Spleen (tissue), 11 donors: Measurements from ENCODE around the gene GRAMD1A. TPM values are rescaled to one million over a fixed set of nuclear protein-coding genes. Genes with fewer than 3 reads are reported as not detected.

ENCODE experiments used
- DNase-seq: peaks from one replicate; pipeline ENCODE4 v3.0.0-alpha.2; 2020
- H3K27ac ChIP-seq, 8 donors: fragments of 200-600 bp; sonication (generic) in 7 of 8; 1 replicate in 4 of 8; 2 replicates in 4 of 8; pipeline versions ENCODE4 v1.5.0 to v1.8.0; 2016 to 2021; ENCODE audit warnings: inconsistent platforms in 4 of 8, mild to moderate bottlenecking in 4 of 8, moderate library complexity in 1 of 8
- H3K27me3 ChIP-seq, 7 donors: fragments of 200-600 bp; sonication (generic) in 6 of 7; replicated peaks in 1 of 7; 1 replicate in 4 of 7; 2 replicates in 3 of 7; pipeline versions ENCODE4 v1.5.0 to v1.8.0; 2016 to 2021; ENCODE audit warnings: inconsistent platforms in 3 of 7, mild to moderate bottlenecking in 1 of 7
- H3K36me3 ChIP-seq, 6 donors: fragments of 200-600 bp; sonication (generic) in 5 of 6; 1 replicate in 4 of 6; 2 replicates in 2 of 6; pipeline versions ENCODE4 v1.5.0 to v1.8.0; 2016 to 2021; ENCODE audit warnings: inconsistent platforms in 2 of 6
- H3K4me1 ChIP-seq, 6 donors: fragments of 200-600 bp; sonication (generic) in 5 of 6; 1 replicate in 3 of 6; 2 replicates in 3 of 6; pipeline versions ENCODE4 v1.5.0 to v1.8.0; 2016 to 2021; ENCODE audit warnings: inconsistent platforms in 3 of 6
- H3K4me3 ChIP-seq, 8 donors: fragments of 200-600 bp; sonication (generic) in 7 of 8; 1 replicate in 4 of 8; 2 replicates in 4 of 8; pipeline versions ENCODE4 v1.5.0 to v1.8.0; 2016 to 2021; ENCODE audit warnings: inconsistent platforms in 4 of 8, mild to moderate bottlenecking in 4 of 8, moderate library complexity in 2 of 8
- H3K9me3 ChIP-seq, 8 donors: fragments of 200-600 bp; sonication (generic) in 7 of 8; 1 replicate in 4 of 8; 2 replicates in 4 of 8; pipeline versions ENCODE4 v1.5.0 to v1.8.0; 2016 to 2021; ENCODE audit warnings: inconsistent platforms in 4 of 8
- POLR2A ChIP-seq, 3 donors: fragments of 450-650 bp; IDR thresholded peaks; one replicate each; pipeline ENCODE4 v1.5.1; 2017; ENCODE audit warnings: antibody characterized with exemption in 3 of 3, mild to moderate bottlenecking in 1 of 3
- POLR2AphosphoS5 ChIP-seq, 3 donors: sonication (generic); formaldehyde crosslinking; IDR thresholded peaks; one replicate each; pipeline ENCODE4 v1.5.1; 2017; ENCODE audit warnings: antibody characterized with exemption in 3 of 3
- WGBS, 5 donors: extraction: QIAGEN DNeasy Blood & Tissue Kit in 3 of 5; methylation state at CpG; one replicate each; pipeline versions ENCODE4 v1.1.5 to v1.1.7; 2013 to 2018; 5-methylcytosine and 5-hydroxymethylcytosine counted together
- intact Hi-C: fragments of 100-400 bp; cut with DNase I; formaldehyde crosslinking; loops from one replicate; pipeline ENCODE4 v1.15.0; 2023; ENCODE audit warnings: low total_unique reads
- polyA plus RNA-seq, 3 donors: library from polyadenylated mRNA; stranded (reverse); fragments of 200-250 nt; gene quantifications; one replicate each; pipeline ENCODE4 v1.2.1, GENCODE V29; 2013
- total RNA-seq, 7 donors: library from RNA; depleted of rRNA in 3 of 7; stranded (reverse); fragments of >200 nt in 3 of 7; fragmentation: NEBNext Ultra II Directional in 4 of 7; extraction: Animal tissue kit (Norgen Biotek cat#: 25700) in 4 of 7; gene quantifications; one replicate each; pipeline versions ENCODE4 v1.1.0 to v1.2.1, GENCODE V29; 2016 to 2021
- TF ChIP-seq, protein P1 (sequence below), 11 experiments: fragments of 200-600 bp in 7 of 11; fragments of 450-650 bp in 4 of 11; sonication (generic) in 4 of 11; IDR thresholded peaks in 8 of 11; conservative IDR thresholded peaks in 3 of 11; 1 replicate in 7 of 11; 2 replicates in 4 of 11; pipeline versions ENCODE4 v1.4.0 to v1.8.0; 2016 to 2021; ENCODE audit warnings: antibody characterized with exemption in 11 of 11, inconsistent platforms in 4 of 11, mild to moderate bottlenecking in 1 of 11
- donor health status: healthy with polysubstance abuse.
- donor health status: DM: no; HTN: no; CAD: no; lungs with moderate emphysema.
- donor health status: DM: no; HTN: no; CAD: no.
- donor health status: Bipolar disorder and iron deficiency.
- donor health status: healthy.
- donor health status: DM: no; HTN: no; CAD: no.
- donor health status: DM: yes; HTN: yes; CAD: no.

Gene GRAMD1A
- total and polyA plus RNA-seq, 10 donors: 30.0 to 177 (median 101) TPM

DNA sequence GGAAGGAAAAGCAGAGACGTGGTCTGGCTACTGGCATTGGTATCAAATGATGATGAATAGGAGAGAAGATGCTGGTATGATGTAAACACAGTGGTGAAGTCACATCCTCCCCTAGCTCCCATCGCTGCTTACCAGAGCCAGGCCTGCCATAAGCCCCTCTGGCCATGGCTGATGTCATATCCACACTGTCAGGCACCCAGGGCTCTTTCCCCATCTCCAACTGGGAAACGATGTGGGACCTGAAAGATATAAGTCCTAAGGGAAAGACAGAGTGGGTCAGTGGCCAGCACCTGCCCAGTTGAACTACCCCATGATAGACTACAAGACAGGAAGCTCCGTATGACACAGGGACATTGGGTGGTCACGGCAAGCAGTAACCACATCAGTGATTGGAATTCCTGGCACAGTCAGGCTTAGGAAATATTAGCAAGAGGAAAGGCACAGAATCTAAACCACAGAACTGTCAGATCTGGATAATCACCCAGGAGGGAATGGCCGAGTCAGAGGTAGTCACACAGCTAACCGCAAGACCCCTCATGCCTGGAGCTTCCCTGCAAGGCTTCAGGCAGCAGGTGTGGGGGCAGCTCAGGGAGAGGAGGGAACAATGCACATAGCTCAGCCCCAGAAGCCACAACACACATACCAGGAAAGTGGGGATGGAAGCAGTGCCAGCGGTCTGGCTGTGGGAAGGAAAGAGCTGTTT lies 39.9 kb upstream of the GRAMD1A start:
- H3K36me3 ChIP-seq: peaks cover 26 to 69% (median 50%) of the 10 kb centered on the region in 6 donors
- DNase-seq: peak; percentile 53
- 93 to 97% (median 94%) methylated on average over 8 of the region's 8 CpGs for WGBS, 5 donors
- H3K27ac ChIP-seq: no peak overlapping the region
- H3K4me1 ChIP-seq: peaks cover 8 to 34% (median 23%) of the 10 kb centered on the region in 6 donors
- intact Hi-C loops: no loop called here
- no peak for TF ChIP-seq POLR2AphosphoS5 (IDR thresholded peaks at IDR 0.05)
- TF ChIP-seq POLR2A (IDR thresholded peaks at IDR 0.05): no peak
- TF ChIP-seq, protein P1, sequence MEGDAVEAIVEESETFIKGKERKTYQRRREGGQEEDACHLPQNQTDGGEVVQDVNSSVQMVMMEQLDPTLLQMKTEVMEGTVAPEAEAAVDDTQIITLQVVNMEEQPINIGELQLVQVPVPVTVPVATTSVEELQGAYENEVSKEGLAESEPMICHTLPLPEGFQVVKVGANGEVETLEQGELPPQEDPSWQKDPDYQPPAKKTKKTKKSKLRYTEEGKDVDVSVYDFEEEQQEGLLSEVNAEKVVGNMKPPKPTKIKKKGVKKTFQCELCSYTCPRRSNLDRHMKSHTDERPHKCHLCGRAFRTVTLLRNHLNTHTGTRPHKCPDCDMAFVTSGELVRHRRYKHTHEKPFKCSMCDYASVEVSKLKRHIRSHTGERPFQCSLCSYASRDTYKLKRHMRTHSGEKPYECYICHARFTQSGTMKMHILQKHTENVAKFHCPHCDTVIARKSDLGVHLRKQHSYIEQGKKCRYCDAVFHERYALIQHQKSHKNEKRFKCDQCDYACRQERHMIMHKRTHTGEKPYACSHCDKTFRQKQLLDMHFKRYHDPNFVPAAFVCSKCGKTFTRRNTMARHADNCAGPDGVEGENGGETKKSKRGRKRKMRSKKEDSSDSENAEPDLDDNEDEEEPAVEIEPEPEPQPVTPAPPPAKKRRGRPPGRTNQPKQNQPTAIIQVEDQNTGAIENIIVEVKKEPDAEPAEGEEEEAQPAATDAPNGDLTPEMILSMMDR (IDR thresholded peaks at IDR 0.05 in 8 of 11, conservative IDR thresholded peaks at IDR 0.05 in 3 of 11): no peak
- H3K4me3 ChIP-seq: peak overlapping the region in 1 of 8 donors; percentile 38
- peaks cover 36 to 73% (median 71%) of the 10 kb centered on the region in 8 donors for H3K9me3 ChIP-seq
- no peaks in the 10 kb centered on the region for H3K27me3 ChIP-seq

DNA sequence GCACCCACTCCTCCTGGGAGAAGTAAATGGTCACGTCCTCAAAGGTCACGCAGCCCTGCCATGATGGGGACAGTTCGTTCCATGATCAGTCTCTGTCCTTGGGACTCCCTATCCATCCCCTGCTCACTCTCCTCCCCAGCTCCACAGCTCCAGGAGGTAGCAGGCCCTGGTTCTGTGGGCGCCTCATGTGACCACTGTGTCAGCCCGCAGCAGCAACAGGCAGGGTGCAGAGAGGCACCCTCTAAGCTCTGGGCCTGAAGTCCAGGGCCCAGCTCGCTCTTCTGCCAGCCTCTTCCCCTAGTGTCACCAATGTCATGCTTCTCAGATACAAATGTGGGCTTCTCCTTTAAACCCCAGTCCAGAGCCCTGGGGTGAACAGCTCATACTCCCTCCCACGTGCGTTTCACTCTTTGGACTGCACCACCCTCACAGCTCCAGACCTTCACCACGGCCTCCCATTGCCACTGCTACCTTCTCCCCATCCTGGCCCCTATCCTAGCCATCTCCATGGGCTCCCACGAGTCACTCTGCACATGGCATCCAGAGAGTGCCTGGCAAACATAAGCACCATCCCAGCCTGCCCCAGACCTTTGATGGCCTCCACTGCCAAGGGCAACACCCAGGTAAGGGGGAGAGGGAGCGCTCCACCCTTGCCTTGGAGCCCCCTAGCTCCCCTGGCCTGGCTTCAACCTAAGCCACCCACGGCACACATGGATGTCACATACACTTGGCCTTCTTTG lies 39.0 kb upstream of the GRAMD1A start:
- peak; percentile 52 for DNase-seq
- H3K9me3 ChIP-seq: peaks cover 32 to 70% (median 63%) of the 10 kb centered on the region in 8 donors
- H3K4me3 ChIP-seq: peak overlapping the region in 1 of 8 donors; percentile 99
- peaks cover 26 to 60% (median 48%) of the 10 kb centered on the region in 6 donors for H3K36me3 ChIP-seq
- TF ChIP-seq POLR2AphosphoS5 (IDR thresholded peaks at IDR 0.05) (no peak), POLR2A (IDR thresholded peaks at IDR 0.05) (no peak)
- TF ChIP-seq, protein P1 (IDR thresholded peaks at IDR 0.05 in 8 of 11, conservative IDR thresholded peaks at IDR 0.05 in 3 of 11): no peak
- peaks cover 8 to 34% (median 23%) of the 10 kb centered on the region in 6 donors for H3K4me1 ChIP-seq
- no peaks in the 10 kb centered on the region for H3K27me3 ChIP-seq
- H3K27ac ChIP-seq: peak overlapping the region in 1 of 8 donors; percentile 85
- intact Hi-C loops: no loop called here
- WGBS, 5 donors: 90 to 99% (median 96%) methylated on average over 11 to 12 of the region's 12 CpGs

DNA sequence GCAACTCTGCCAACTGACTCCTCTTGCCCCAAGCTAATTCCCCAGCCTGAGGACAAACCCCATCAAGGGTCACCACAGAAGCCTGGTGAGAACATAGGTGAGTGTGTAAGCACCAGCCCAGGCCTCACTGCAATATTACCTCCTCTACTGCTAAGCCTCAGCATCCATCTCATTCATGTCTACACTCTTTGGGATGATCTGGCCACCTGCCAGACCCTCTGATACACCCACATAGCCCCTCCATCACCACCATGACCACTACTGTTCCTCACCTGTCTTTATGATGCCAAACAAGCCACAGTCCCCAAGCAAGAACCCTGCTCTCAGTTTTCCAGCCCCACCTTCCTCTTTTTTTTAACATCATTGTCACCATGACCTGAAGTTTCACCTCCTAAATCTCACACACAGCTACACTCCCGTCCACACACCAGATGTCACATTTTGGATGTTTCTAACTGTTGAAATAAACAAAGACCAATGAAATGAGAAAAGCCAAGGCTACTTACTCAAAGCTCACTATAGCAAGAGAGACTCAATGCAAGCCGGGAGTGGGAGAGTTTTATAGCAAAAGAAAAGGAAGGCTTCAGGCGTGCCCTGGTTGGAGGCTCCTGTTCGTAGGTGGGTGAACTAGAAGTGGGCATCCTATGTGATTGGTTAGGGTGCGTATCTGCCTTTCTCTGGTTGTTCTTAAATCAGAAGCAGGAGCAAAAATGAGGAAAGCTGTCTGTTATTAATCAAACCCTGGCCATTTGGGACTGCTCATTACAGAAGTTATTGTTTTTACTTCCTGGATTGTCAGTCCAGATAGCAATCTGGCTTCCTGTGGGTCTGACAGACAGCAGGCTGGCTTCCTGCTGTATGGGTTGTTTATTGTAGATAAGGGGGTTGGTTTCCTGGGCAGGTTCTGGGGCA lies 38.1 kb upstream of the GRAMD1A start:
- Histone ChIP-seq H3K27ac (peak overlapping the region; percentile 64 to 89 (median 84)), H3K4me1 (peaks cover 8 to 34% (median 23%) of the 10 kb centered on the region in 6 donors), H3K36me3 (peaks cover 26 to 51% (median 43%) of the 10 kb centered on the region in 6 donors), H3K4me3 (peak overlapping the region in 7 of 8 donors; percentile 82 to 99 (median 92)), H3K9me3 (peaks cover 31 to 68% (median 58%) of the 10 kb centered on the region in 8 donors), H3K27me3 (no peaks in the 10 kb centered on the region)
- intact Hi-C loops: no loop called here
- WGBS, 5 donors: 48 to 67% (median 49%) methylated on average over 5 of the region's 5 CpGs
- TF ChIP-seq POLR2AphosphoS5 (IDR thresholded peaks at IDR 0.05): peak in 1 of 3 donors; percentile 88
- TF ChIP-seq, protein P1 (IDR thresholded peaks at IDR 0.05 in 8 of 11, conservative IDR thresholded peaks at IDR 0.05 in 3 of 11): no peak
- no peak for DNase-seq
